Measurements from ENCODE around the gene HERC2. TPM values are rescaled to one million over a fixed set of nuclear protein-coding genes. Genes with fewer than 3 reads are reported as not detected.
"Not testable (repeated sequence)": the region's sequence is repeated elsewhere in the genome, so short reads cannot be mapped to it uniquely, and the experiment has no call there.

HERC2 gene
- total RNA-seq, 4 donors from 2014 or later = 54.6 to 112 (median 100) TPM

- no peak overlapping the region for H3K27ac ChIP-seq
- H3K4me3 ChIP-seq = no peak overlapping the region
- H3K36me3 ChIP-seq = peaks cover 0 to 22% (median 0%) of the 10 kb centered on the region in 3 donors
- H3K4me1 ChIP-seq = no peaks in the 10 kb centered on the region
- no peak for DNase-seq
- TF ChIP-seq CTCF (IDR thresholded peaks at IDR 0.05) = no peak
- no peak for TF ChIP-seq POLR2A (IDR thresholded peaks at IDR 0.05)
- no peaks in the 10 kb centered on the region for H3K9me3 ChIP-seq
- no peaks in the 10 kb centered on the region for H3K27me3 ChIP-seq
Measured at GRCh38 chr15:28289694-28290463, 32.1 kb downstream of the HERC2 start.

- not testable (repeated sequence) for H3K27ac ChIP-seq, H3K27me3 ChIP-seq, H3K4me3 ChIP-seq, H3K4me1 ChIP-seq, H3K9me3 ChIP-seq, DNase-seq
- H3K36me3 ChIP-seq = peaks cover 0 to 22% (median 0%) of the 10 kb centered on the region in 3 donors
Measured at GRCh38 chr15:28288830-28289693, 32.9 kb downstream of the HERC2 start.

GRCh38 chr15:28286659-28287058 is 35.3 kb downstream of the HERC2 start:
- not testable (repeated sequence) for DNase-seq, H3K4me1 ChIP-seq, H3K4me3 ChIP-seq, H3K27ac ChIP-seq, H3K27me3 ChIP-seq, H3K9me3 ChIP-seq
- peaks cover 0 to 12% (median 0%) of the 10 kb centered on the region in 3 donors for H3K36me3 ChIP-seq

GRCh38 chr15:28286031-28286430 is 35.9 kb downstream of the HERC2 start:
- TF ChIP-seq POLR2A (IDR thresholded peaks at IDR 0.05) = no peak
- TF ChIP-seq CTCF (IDR thresholded peaks at IDR 0.05) = no peak
- H3K4me1 ChIP-seq = no peaks in the 10 kb centered on the region
- H3K27me3 ChIP-seq = no peaks in the 10 kb centered on the region
- H3K27ac ChIP-seq = no peak overlapping the region
- no peaks in the 10 kb centered on the region for H3K9me3 ChIP-seq
- H3K4me3 ChIP-seq = no peak overlapping the region
- no peak for DNase-seq
- H3K36me3 ChIP-seq = peaks cover 0 to 7% (median 0%) of the 10 kb centered on the region in 3 donors

GRCh38 chr15:28281876-28282275 is 40.1 kb downstream of the HERC2 start:
- no peak overlapping the region for H3K27ac ChIP-seq
- peaks cover 0 to 18% (median 0%) of the 10 kb centered on the region in 3 donors for H3K36me3 ChIP-seq
- no peaks in the 10 kb centered on the region for H3K9me3 ChIP-seq
- no peak overlapping the region for H3K4me3 ChIP-seq
- TF ChIP-seq CTCF (IDR thresholded peaks at IDR 0.05) = no peak
- TF ChIP-seq POLR2A (IDR thresholded peaks at IDR 0.05) = no peak
- no peaks in the 10 kb centered on the region for H3K27me3 ChIP-seq
- H3K4me1 ChIP-seq = no peaks in the 10 kb centered on the region
- no peak for DNase-seq

- H3K27me3 ChIP-seq = no peaks in the 10 kb centered on the region
- no peak overlapping the region for H3K27ac ChIP-seq
- no peak for DNase-seq
- no peaks in the 10 kb centered on the region for H3K9me3 ChIP-seq
- H3K36me3 ChIP-seq = peaks cover 0 to 62% (median 0%) of the 10 kb centered on the region in 3 donors
- no peak overlapping the region for H3K4me3 ChIP-seq
- TF ChIP-seq CTCF (IDR thresholded peaks at IDR 0.05) (no peak), POLR2A (IDR thresholded peaks at IDR 0.05) (no peak)
- H3K4me1 ChIP-seq = no peaks in the 10 kb centered on the region
Measured at GRCh38 chr15:28274635-28275034, 47.3 kb downstream of the HERC2 start.
